Activated naive CD4-positive, alpha-beta T cell treated with anti-CD3 and anti-CD28 coated beads, Interleukin-2, amount 50 U/mL, for 72 hours (primary cell): ENCODE data around the gene BRD4. TPM values are rescaled to one million over a fixed set of nuclear protein-coding genes. Genes with fewer than 3 reads are reported as not detected.

ENCODE experiments used
- ATAC-seq, 2 donors: fragments of 150-1000 bp; cut with Tn5 transposase; 2 replicates each; pipeline ENCODE4 v1.10.0; 2021; ENCODE audit warnings: mild to moderate bottlenecking in 2 of 2, moderate library complexity in 2 of 2
- DNase-seq, 2 donors: peaks; one replicate each; pipeline ENCODE4 v3.0.0; 2021 to 2022; ENCODE audit warnings: low spot score in 2 of 2
- H3K27ac Mint-ChIP-seq, 2 donors: one replicate each; pipeline ENCODE4 v1.8.0; 2022; ENCODE audit warnings: mild to moderate bottlenecking in 2 of 2, mixed read lengths in 2 of 2
- H3K36me3 Mint-ChIP-seq, 2 donors: one replicate each; pipeline ENCODE4 v1.8.0; 2022; ENCODE audit warnings: mixed read lengths in 2 of 2
- H3K9me3 Mint-ChIP-seq, 2 donors: one replicate each; pipeline ENCODE4 v1.8.0; 2022; ENCODE audit warnings: mixed read lengths in 2 of 2
- total RNA-seq, 2 donors: library from RNA; stranded (reverse); gene quantifications; one replicate each; pipeline ENCODE4 v1.2.3, GENCODE V29; 2022

The BRD4 gene
- total RNA-seq, 2 donors from 2014 or later: 108 to 114 TPM

DNA sequence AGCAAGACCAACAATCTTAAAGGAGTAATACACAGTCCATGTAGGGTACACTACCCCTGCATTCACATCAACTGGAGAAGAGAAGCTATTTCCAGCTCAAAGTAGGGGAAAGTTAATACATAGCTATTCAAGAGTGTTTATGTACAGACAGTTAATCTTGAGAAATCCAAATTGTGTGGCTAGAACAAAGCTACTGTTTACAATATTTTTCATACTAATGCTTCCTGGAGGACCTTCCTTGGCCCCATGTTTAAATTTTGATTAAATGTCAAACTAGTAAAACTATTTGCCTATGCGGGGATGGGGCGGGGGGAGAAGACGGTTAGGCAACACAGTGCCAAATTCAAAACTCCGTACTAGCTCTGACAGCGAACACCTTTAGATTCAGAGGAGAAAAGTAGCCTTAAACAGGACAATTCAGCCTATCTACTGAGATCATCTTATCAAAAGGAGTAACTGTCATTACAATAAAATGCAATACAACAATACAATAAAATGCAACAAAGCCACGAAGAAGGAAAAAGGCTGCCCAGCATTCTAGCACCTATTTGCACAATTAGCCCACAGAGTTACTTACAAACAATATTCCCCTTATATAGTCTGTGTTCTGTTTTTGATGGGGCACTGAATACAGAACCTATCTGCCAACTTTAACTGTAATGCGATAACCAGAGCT, 29.1 kb downstream of the BRD4 start:
- Mint-ChIP-seq H3K9me3 (no peaks in the 10 kb centered on the region), H3K36me3 (no peaks in the 10 kb centered on the region), H3K27ac (peak overlapping the region in 1 of 2 donors; percentile 48)
- no peak for DNase-seq
- no peak for ATAC-seq

DNA sequence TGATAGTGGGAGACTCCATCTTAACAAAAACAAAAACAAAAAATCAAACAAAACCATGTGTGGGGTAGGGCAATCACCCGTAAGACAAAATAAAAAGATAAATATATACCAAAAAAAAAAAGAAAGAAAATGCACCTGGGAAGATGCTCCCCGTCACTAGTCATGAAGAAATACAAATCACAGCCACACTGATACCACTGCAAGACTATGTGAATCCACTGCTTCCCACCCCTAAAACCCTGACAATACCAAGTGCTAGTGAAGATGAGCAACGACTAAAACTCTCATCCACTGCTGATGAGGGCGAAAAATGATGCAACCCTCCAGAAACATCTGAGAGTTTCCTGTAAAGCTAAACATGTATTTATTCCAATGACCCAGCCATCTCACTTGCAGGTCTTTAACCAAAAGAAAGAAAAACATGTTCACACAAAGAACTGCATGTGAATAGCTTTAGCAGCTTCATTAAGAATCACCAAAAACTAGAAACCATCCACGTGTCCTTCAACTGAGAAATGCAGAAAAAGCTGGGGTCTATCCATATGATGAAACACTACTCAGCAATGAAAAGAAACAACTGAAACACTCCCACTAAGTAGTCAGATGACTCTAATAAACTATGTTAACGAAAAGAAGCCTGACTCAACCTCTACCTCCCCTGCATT, 31.7 kb downstream of the BRD4 start:
- ATAC-seq: peak; percentile 80 to 90
- Mint-ChIP-seq H3K9me3 (no peaks in the 10 kb centered on the region), H3K27ac (peak overlapping the region; percentile 91 to 100), H3K36me3 (peaks cover 0 to 13% of the 10 kb centered on the region in 2 donors)
- DNase-seq: no peak

DNA sequence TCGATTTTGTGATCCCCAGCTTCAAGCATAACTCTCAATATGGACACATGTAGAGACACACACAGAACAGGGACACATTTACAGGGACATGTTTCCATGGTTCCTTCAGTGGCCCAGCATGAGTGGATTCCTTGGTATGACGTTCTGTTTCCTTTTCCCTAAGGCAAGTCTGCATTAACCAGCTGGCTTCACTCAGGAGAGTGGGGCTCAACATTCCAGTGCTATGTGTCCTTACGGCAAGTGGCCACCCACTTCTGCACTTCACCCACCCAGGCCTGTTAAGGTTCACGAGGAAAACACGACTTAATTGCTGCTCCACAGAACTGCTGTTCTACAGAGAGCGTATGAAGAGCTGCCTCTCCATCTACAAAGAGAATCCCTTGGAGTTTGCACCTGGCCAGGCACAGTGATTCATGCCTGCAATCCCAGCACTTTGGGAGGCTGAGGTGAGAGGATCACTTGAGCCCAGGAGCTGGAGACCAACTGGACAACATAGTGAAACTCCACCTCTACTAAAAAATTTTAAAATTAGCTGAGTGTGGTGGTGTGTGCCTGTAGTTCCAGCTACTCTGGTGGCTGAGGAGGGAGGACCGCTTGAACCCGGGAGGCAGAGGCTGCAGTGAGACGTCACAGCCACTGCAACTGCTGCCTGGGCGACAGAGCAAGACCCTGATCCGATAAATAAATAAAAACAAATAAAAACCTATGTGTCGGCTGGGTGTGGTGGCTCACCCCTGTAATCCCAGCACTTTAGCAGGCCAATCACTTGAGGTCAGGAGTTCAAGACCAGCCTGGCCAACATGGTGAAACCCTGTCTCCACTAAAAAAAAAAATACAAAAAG, 32.5 kb downstream of the BRD4 start:
- ATAC-seq (no peak), DNase-seq (no peak)
- H3K27ac Mint-ChIP-seq: peak overlapping the region; percentile 91 to 100
- H3K36me3 Mint-ChIP-seq: peaks cover 0 to 19% of the 10 kb centered on the region in 2 donors
- no peaks in the 10 kb centered on the region for H3K9me3 Mint-ChIP-seq

DNA sequence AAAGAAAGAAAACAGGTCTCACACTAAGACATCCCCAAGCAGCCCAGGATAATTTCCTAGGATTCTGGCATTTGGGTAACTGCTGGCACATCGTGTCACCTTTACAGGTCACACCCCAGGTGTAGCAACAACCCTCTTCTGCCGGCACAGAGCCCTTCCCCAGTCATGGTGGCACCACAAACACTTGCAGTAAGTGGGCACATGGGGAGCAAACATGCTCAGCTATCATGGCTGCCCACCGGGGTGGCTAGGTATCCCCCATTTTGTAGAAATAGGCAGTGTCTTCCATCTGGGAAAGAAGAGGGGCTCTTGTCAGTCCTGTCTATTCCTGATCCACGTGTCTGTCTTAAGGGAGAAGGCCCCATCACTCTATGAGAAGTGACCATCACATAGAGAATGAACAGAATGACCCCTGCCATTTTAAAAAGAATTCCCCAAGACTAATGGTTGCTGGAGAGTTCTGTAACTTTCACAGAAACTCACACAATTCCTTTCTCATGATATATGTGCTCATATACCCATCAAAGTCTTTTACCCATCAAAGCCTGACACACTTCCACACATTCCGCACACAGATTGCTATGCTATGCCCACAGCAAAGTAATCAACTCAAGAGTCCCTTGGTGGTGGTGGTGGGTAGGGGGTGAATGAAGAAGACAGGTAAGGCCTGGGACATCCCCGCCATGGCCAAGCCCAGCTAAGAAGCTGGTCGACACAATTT, 33.3 kb downstream of the BRD4 start:
- no peak for ATAC-seq

DNA sequence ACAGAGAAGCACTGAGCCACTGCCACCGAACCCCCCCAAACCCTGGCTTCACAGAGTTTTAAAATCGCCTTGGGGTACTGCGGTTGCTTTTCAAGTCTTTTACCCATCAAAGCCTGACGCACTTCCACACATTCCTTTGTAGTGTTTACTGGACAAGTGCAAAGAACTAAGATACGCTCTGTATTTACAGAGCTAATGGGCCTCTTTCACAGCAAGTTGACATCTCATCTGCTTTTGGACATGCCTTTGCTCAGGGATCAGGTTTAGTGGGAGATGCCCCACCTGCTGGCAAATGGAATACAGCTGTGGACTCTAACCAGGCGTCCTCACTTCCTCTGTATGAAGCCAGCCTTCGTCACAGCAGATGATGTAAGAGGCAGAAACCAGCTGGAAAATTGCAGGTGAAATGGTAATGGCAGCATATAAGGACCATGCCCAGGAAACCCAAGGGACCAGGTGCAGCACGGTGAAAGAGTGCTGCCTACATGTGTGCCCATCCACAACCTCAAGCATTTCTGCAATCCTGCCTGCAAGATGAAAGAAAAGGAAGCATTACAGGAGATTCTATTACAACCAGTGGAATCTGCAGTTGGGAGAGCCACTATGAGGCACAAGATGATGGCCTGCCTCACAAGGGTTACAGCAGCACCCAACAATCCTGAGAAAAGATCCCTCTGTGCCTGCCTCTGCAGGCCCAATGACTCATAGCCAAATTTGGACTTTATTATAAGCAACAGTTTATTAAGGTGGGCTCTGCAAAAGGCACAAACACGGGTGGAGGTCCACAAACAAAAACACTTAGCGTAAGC, 34.7 kb downstream of the BRD4 start:
- no peaks in the 10 kb centered on the region for H3K9me3 Mint-ChIP-seq
- no peak for DNase-seq
- H3K36me3 Mint-ChIP-seq: peaks cover 0 to 19% of the 10 kb centered on the region in 2 donors
- peak in 1 of 2 donors; percentile 16 for ATAC-seq
- H3K27ac Mint-ChIP-seq: peak overlapping the region; percentile 91 to 95

More for the DNA sequence above, 33.3 kb downstream of the BRD4 start:
- Mint-ChIP-seq H3K27ac (peak overlapping the region; percentile 82 to 91), H3K36me3 (peaks cover 0 to 19% of the 10 kb centered on the region in 2 donors), H3K9me3 (no peaks in the 10 kb centered on the region)
- no peak for DNase-seq

DNA sequence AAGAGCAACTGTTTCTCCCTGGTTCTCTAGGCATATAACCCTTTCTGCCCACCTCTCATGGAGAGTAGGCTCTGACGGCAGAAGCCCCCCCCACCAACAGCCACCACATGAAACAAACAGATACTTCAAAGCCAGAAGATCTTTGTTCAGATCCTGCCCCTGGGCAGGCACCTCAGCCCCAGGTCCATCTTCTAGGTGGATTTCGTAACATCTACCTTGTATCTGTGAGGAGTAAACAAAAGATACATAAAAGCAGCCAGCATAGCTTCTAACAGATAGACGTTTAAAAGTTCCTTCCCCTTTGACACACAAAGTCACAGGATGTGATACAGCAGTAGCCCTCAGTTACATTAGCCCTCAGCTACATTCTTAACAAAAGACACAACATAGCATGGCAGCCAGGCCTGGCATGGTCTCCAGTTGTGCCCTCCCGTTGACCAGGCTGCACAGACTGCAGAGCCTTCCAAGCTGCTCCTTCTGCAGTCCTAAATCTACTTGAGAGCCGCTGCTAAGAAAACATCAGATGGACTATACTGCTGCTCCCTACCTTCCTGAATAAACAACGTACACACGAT, 35.4 kb downstream of the BRD4 start:
- ATAC-seq (no peak), DNase-seq (no peak)

DNA sequence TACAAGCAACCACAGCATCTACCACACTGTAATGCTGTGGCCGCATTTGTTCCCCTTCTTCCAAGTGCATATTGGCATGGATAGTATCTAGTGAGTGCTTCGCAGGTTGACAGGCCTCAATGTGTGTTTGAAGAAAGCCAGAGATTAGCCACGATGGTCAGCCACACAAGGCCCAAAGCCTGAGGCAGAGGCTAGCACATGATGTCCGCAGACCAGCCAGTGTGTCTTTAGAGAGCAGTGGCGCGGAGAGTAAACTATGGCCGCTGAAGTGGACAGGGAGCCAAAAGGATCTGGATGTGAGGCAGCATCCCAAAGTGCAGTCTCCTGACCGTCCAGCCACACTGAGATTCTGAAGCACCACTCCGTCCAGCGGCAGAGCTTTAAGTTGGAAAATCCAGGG, 36.0 kb downstream of the BRD4 start:
- no peak for ATAC-seq
- peak overlapping the region; percentile 91 to 95 for H3K27ac Mint-ChIP-seq
- H3K36me3 Mint-ChIP-seq: peaks cover 0 to 19% of the 10 kb centered on the region in 2 donors
- DNase-seq: no peak
- no peaks in the 10 kb centered on the region for H3K9me3 Mint-ChIP-seq

More for the DNA sequence above, 35.4 kb downstream of the BRD4 start:
- Mint-ChIP-seq H3K36me3 (peaks cover 0 to 19% of the 10 kb centered on the region in 2 donors), H3K9me3 (no peaks in the 10 kb centered on the region), H3K27ac (peak overlapping the region; percentile 91 to 95)

DNA sequence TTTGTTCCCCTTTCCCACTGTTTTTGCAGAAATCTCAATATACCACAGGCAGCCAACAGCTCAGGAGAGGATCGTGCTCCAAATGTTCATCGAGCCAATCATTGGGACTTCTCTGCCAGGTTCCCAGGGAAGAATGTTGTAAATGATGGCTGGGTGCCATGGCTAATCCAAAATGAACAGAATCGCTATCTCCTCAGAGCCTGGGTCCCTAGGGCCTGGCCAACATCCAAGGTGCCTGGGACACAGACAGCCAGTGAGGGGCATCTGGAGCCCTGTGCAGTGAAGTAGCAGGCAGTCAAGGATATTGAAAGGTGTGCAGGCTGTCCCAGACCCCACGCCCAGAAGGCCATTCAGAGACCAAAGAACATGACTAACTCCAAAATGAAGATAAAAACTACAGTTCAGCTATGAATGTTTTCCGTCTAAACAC, 37.8 kb downstream of the BRD4 start:
- H3K36me3 Mint-ChIP-seq: peaks cover 0 to 19% of the 10 kb centered on the region in 2 donors
- no peak for DNase-seq
- ATAC-seq: peak; percentile 9 to 72
- H3K9me3 Mint-ChIP-seq: no peaks in the 10 kb centered on the region
- no peak overlapping the region for H3K27ac Mint-ChIP-seq

DNA sequence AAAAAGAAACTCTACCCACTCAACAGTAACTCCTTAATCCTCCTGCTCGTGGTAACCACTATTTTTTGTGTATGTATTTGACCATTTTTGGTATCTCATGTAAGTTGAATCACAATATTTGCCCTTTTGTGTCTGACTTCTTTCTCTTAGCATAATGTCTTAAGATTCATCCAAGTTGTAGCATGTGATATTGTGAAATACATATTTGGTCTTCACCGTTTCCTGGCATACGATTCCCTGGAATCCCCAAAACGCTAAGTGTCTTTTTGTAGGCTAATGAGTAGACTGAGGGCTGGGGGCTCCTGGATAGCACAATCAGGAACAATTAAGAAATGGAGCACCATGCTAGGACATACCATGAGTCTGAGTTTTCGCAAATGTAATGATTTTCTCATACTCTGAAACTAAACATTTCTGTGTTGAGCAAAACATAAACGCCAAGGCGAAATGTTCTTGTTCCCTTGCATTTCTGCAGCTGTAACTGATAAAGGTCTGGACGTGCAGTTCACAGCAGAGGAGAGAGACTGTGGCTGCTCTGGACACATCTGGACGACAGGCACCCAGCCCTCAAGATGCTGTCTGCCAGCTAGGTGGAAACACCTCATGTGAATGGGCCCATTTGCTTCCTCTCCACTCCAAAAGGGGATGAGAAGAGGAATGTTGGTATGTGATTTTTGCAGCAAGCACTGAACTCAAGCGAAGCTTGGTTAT, 38.4 kb downstream of the BRD4 start:
- ATAC-seq (no peak), DNase-seq (no peak)
- H3K9me3 Mint-ChIP-seq: no peaks in the 10 kb centered on the region
- H3K36me3 Mint-ChIP-seq: peaks cover 0 to 19% of the 10 kb centered on the region in 2 donors
- H3K27ac Mint-ChIP-seq: peak overlapping the region; percentile 51 to 97

DNA sequence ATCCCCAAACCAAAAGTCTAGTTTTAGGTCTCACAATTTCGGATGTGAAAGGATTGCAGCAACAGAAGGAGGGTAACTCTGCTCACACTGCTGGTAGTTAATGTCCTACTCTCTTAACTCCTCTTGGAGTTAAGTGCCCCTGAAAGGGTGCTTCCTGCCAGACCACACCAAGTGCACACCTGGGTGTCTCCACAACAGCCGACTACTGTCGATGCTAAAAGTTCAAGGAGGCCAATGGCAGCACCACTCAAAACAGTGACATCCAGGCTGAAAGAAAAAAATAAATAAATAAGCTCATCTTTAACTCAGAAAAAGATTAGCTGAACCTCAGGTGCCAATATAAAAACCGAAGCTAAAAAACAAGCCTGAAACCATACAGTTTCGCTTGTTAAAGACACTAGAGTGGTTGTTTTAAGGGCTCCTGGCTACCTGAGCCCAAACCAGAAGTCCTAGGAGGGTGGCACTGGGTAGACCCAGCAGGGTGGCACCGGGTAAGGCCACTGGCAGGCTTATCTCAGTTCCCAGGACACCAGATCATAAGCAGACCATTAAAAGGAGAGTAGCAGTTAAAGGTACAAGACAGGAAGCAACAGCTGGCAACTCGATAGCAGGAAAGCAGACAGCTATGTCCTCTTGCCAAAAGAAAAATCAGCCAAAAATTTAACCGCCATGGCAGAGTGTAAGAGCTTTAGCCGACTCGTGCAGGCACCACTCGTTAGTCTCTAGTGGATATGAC, 39.3 kb downstream of the BRD4 start:
- DNase-seq (no peak), ATAC-seq (peak in 1 of 2 donors; percentile 29)
- peak overlapping the region; percentile 57 to 97 for H3K27ac Mint-ChIP-seq
- H3K9me3 Mint-ChIP-seq: no peaks in the 10 kb centered on the region
- H3K36me3 Mint-ChIP-seq: peaks cover 0 to 19% of the 10 kb centered on the region in 2 donors

DNA sequence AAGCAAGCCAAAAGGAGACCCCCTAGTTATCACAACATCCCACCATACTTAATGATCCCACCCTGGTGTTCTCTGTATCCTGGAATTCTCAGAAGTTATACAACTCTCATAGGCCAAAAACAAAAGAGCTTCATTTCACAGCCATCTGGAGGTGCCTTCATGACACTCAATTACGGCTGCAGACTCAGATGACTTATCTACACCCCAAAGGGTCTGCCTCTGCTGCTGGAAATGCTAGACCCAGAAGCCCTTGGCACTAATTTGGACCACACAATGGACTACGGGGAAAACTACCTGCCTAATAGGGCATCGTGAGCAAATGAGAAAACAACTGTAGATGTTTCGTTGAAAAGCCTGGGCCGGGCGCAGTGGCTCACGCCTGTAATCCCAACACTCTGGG, 40.2 kb downstream of the BRD4 start:
- DNase-seq: no peak
- no peak for ATAC-seq
- Mint-ChIP-seq H3K9me3 (no peaks in the 10 kb centered on the region), H3K27ac (peak overlapping the region; percentile 57 to 97), H3K36me3 (peaks cover 0 to 19% of the 10 kb centered on the region in 2 donors)

DNA sequence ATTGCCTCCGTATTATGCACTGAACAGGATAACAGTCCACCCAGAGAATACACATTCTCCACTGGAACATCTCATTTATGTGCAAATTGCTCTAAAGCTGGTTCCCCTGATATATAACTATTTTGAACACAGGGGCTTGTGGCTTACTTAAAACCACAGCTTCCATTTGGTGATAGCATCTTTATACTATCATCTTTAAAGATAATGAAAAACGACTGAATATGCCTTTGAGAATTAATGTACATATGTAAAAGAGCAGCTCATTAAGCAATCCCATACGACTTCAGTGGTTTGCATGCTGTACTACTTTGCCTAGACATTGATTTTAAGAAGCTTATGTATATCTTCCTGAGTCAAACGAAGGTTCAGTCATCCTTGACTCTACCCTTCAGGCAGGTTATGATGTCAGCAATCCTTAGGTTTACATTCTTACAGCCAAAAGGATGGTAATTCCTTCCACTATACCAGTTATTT, 40.8 kb downstream of the BRD4 start:
- Mint-ChIP-seq H3K36me3 (peaks cover 0 to 14% of the 10 kb centered on the region in 2 donors), H3K27ac (peak overlapping the region; percentile 57 to 97), H3K9me3 (no peaks in the 10 kb centered on the region)
- ATAC-seq: peak in 1 of 2 donors; percentile 38
- no peak for DNase-seq

DNA sequence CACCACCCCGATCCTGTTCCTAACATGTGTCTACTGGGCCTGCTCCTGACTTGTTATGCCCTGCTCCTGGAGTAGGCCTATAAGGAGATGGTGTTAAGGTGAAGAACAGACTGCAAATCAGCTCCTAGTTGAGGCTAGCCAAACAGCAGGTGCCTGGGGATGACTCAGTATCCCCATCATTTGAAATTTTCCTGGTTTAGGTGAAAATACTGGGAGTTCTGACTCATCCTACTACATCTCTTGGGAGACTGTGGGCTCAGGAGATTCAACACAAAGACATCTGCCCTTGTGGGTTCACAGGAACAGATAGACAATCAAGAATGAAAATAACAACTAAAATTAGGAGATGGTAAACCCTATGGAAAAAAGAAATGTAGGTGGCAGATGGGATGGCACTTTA, 41.2 kb downstream of the BRD4 start:
- peaks cover 0 to 9% of the 10 kb centered on the region in 2 donors for H3K36me3 Mint-ChIP-seq
- DNase-seq (no peak), ATAC-seq (peak in 1 of 2 donors; percentile 30)
- H3K27ac Mint-ChIP-seq: peak overlapping the region in 1 of 2 donors; percentile 57
- H3K9me3 Mint-ChIP-seq: no peaks in the 10 kb centered on the region

DNA sequence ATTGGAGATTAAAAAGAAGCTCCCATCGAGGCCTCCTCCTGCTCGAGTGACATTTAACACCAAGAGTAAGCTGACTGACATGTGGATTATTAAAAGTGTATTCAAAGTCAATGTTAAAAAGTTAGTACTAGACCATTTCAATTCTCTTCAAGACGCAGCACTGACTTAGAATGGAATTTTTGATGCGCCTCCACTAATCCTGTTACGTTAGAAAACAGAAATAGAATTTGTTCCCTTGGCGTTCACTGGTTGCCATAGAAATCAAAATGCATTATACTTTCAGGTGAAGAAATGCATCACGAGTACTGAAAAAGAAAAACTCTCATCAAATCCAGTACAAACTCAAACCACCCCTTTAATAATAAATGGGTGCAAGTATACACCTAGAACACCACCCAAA, 42.2 kb downstream of the BRD4 start:
- Mint-ChIP-seq H3K36me3 (peaks cover 0 to 1% of the 10 kb centered on the region in 2 donors), H3K27ac (peak overlapping the region in 1 of 2 donors; percentile 57), H3K9me3 (no peaks in the 10 kb centered on the region)
- DNase-seq (no peak), ATAC-seq (peak in 1 of 2 donors; percentile 15)
